ENCODE measurements around the gene MYO10.

The MYO10 gene

GRCh38 chr5:16695779-16696178, 240.3 kb downstream of the MYO10 start:
- no peaks in the 10 kb centered on the region for H3K27me3 ChIP-seq (ENCODE audit: low read depth, low read length)
- H3K36me3 ChIP-seq (replicated peaks; ENCODE audit: low read depth, low read length): no peaks in the 10 kb centered on the region
- H3K4me1 ChIP-seq (ENCODE audit: low read length): no peaks in the 10 kb centered on the region
- H4K20me1 ChIP-seq (ENCODE audit: insufficient read depth, low read length): no peaks in the 10 kb centered on the region
- H3K9ac ChIP-seq (ENCODE audit: low read length): no peak overlapping the region
- TF ChIP-seq CTCF (IDR thresholded peaks at IDR 0.05; ENCODE audit: low read depth, low read length) (no peak), EZH2phosphoT487 (IDR thresholded peaks at IDR 0.05; ENCODE audit: low read depth) (no peak)
- no peak overlapping the region for H3K4me2 ChIP-seq (ENCODE audit: low read length)
- no peak overlapping the region for H3K4me3 ChIP-seq (ENCODE audit: low read length)
- H3K9me3 ChIP-seq (ENCODE audit: insufficient read depth, low read length): no peaks in the 10 kb centered on the region
- no peaks in the 10 kb centered on the region for H3K79me2 ChIP-seq (ENCODE audit: low read length)
- no peak overlapping the region for H3K27ac ChIP-seq (ENCODE audit: low read length)
- no peak overlapping the region for H2AFZ ChIP-seq (ENCODE audit: low read depth, low read length)

- TF ChIP-seq EZH2phosphoT487 (IDR thresholded peaks at IDR 0.05; ENCODE audit: low read depth) (no peak), CTCF (IDR thresholded peaks at IDR 0.05; ENCODE audit: low read depth, low read length) (no peak)
- H3K4me1 ChIP-seq (ENCODE audit: low read length): no peaks in the 10 kb centered on the region
- H3K27ac ChIP-seq (ENCODE audit: low read length): no peak overlapping the region
- H3K27me3 ChIP-seq (ENCODE audit: low read depth, low read length): no peaks in the 10 kb centered on the region
- H3K36me3 ChIP-seq (replicated peaks; ENCODE audit: low read depth, low read length): no peaks in the 10 kb centered on the region
- no peak overlapping the region for H3K4me2 ChIP-seq (ENCODE audit: low read length)
- H3K4me3 ChIP-seq (ENCODE audit: low read length): no peak overlapping the region
- H4K20me1 ChIP-seq (ENCODE audit: insufficient read depth, low read length): no peaks in the 10 kb centered on the region
- H3K79me2 ChIP-seq (ENCODE audit: low read length): no peaks in the 10 kb centered on the region
- no peak overlapping the region for H2AFZ ChIP-seq (ENCODE audit: low read depth, low read length)
- H3K9me3 ChIP-seq (ENCODE audit: insufficient read depth, low read length): no peaks in the 10 kb centered on the region
- H3K9ac ChIP-seq (ENCODE audit: low read length): no peak overlapping the region
These were observed 242.2 kb downstream of the MYO10 start for GRCh38 chr5:16693879-16694278.

GRCh38 chr5:16691731-16692130, 244.4 kb downstream of the MYO10 start:
- no peak overlapping the region for H2AFZ ChIP-seq (ENCODE audit: low read depth, low read length)
- TF ChIP-seq EZH2phosphoT487 (IDR thresholded peaks at IDR 0.05; ENCODE audit: low read depth) (no peak), CTCF (IDR thresholded peaks at IDR 0.05; ENCODE audit: low read depth, low read length) (no peak)
- no peaks in the 10 kb centered on the region for H3K36me3 ChIP-seq (replicated peaks; ENCODE audit: low read depth, low read length)

GRCh38 chr5:16690243-16690852, 245.7 kb downstream of the MYO10 start:
- no peak overlapping the region for H2AFZ ChIP-seq (ENCODE audit: low read depth, low read length)
- no peaks in the 10 kb centered on the region for H3K79me2 ChIP-seq (ENCODE audit: low read length)
- H3K27ac ChIP-seq (ENCODE audit: low read length): no peak overlapping the region
- TF ChIP-seq EZH2phosphoT487 (IDR thresholded peaks at IDR 0.05; ENCODE audit: low read depth) (no peak), CTCF (IDR thresholded peaks at IDR 0.05; ENCODE audit: low read depth, low read length) (peak; percentile 60)
- H3K36me3 ChIP-seq (replicated peaks; ENCODE audit: low read depth, low read length): no peaks in the 10 kb centered on the region
- no peak overlapping the region for H3K9ac ChIP-seq (ENCODE audit: low read length)
- H3K4me3 ChIP-seq (ENCODE audit: low read length): no peak overlapping the region
- no peaks in the 10 kb centered on the region for H4K20me1 ChIP-seq (ENCODE audit: insufficient read depth, low read length)
- H3K4me2 ChIP-seq (ENCODE audit: low read length): no peak overlapping the region
- H3K27me3 ChIP-seq (ENCODE audit: low read depth, low read length): no peaks in the 10 kb centered on the region
- H3K4me1 ChIP-seq (ENCODE audit: low read length): no peaks in the 10 kb centered on the region
- H3K9me3 ChIP-seq (ENCODE audit: insufficient read depth, low read length): no peaks in the 10 kb centered on the region

More at GRCh38 chr5:16691731-16692130, 244.4 kb downstream of the MYO10 start:
- H4K20me1 ChIP-seq (ENCODE audit: insufficient read depth, low read length): no peaks in the 10 kb centered on the region
- no peaks in the 10 kb centered on the region for H3K9me3 ChIP-seq (ENCODE audit: insufficient read depth, low read length)
- H3K27ac ChIP-seq (ENCODE audit: low read length): no peak overlapping the region
- H3K4me1 ChIP-seq (ENCODE audit: low read length): no peaks in the 10 kb centered on the region
- no peaks in the 10 kb centered on the region for H3K27me3 ChIP-seq (ENCODE audit: low read depth, low read length)
- no peak overlapping the region for H3K9ac ChIP-seq (ENCODE audit: low read length)
- no peak overlapping the region for H3K4me3 ChIP-seq (ENCODE audit: low read length)
- H3K4me2 ChIP-seq (ENCODE audit: low read length): no peak overlapping the region
- H3K79me2 ChIP-seq (ENCODE audit: low read length): no peaks in the 10 kb centered on the region

Measured in OCI-LY3 (cell line).